Astrocyte of the hippocampus (primary cell): ENCODE data around the gene KLK5.
A peak's percentile ranks its signal among the peaks of the same experiment; 100 is the strongest.
"Not testable (repeated sequence)": the region's sequence is repeated elsewhere in the genome, so short reads cannot be mapped to it uniquely, and the experiment has no call there.

Experiments used
- DNase-seq: peaks from one replicate; pipeline ENCODE4 v3.0.0; 2011; ENCODE audit warnings: low read depth, low spot score

Gene KLK5

DNA sequence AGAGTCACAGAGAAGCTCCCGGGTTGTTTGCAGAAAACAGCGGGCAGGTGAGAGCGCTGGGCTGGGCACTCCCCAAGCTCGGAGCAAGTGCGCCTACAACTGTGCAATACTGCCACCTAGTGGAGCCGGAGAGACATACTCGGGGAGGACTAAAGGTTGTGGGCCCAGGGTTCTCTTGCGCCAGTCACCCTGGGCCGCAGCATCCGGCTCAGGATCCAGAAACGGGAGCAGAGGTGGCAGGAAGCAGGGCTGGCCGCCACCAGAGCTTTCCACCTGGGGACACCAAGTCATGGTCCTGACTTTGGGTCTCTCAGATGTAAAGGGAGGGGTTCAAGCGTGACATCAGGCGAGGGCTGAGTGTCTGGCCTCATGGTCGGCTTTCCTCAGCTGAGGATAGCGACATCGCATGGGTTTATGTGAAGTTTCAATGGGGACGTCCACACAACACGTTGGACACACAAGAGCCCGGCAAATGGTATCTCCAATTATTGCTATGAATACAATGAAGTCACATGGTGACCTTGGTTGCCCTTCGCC, 30.5 kb downstream of the KLK5 start:
- DNase-seq = peak; percentile 84

- DNase-seq = no peak
Observed at GRCh38 chr19:50921426-50922316, 31.2 kb downstream of the KLK5 start.

DNA sequence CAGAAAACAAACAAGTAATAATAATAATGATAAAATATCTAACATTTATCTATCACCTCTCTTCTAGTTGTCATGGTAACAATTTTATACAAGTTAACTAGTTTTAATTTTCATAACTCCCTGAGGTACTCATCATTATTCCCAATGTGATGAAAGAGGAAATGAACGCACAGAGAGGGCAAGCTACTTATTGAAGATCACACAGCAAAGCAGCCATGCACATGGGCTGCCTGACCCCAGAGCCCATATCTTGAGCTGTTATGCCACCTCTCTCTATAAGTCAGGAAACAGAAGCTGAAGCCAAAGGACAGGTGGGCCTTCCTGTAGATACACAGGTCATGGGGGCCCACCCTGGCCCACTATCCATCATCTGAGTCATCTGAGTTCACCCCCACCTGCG, 36.8 kb downstream of the KLK5 start:
- DNase-seq = no peak

DNA sequence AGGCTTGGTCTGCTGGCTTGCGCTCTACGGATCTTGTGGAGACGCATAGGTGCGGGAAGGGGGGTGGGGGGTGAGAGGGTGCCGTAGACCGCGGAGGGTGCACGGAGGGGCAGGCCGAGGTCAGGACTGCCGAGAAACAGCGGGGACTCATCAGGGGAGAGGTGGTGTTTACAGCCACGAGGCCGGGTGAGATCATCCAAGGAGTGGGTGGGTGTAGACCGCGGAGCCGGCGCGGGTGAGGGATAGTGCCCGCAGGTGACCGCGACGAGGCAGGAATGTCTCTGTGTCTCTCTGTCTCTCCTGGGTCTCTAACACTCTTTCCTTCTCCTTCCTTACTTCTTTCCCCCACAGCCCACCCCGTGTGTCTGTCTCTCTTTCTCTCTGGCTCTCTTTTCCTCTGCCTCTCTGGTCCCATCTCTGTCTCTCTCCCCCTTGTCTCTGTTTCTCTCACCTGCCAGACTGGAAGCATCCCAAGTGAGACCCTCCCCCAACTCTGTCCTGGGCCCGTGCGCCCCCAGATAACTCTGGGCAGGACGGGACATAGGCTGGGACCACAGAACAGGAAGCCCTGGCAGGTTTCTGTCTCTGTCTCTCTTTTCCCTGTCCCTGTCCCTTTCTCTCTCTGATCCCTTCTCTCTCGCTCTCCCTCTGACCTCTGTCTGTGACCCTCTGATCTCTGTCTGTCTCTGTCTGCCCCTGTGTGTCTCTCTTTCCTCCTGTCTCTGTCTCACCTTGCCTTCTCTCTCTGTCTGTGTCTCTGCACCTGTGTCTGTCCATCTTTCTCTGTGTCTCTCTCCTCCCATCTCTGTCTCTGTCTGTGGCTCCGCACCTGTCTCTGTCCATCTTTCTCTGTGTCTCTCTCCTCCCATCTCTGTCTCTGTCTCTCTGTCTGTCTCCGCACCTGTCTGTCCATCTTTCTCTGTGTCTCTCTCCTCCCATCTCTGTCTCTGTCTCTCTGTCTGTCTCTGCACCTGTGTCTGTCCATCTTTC, 39.8 kb downstream of the KLK5 start:
- peak; percentile 10 for DNase-seq

GRCh38 chr19:50912102-50912599, 40.7 kb downstream of the KLK5 start:
- DNase-seq = no peak

- no peak for DNase-seq
Observed at GRCh38 chr19:50911206-50912101, 41.4 kb downstream of the KLK5 start, which contains the start of gene KLK4. Gene KLK4 (minus strand): TSS chr19:50911395. CDS start chr19:50910738, 657 bp downstream.

GRCh38 chr19:50910722-50911121, 42.1 kb downstream of the KLK5 start:
- DNase-seq = no peak

DNA sequence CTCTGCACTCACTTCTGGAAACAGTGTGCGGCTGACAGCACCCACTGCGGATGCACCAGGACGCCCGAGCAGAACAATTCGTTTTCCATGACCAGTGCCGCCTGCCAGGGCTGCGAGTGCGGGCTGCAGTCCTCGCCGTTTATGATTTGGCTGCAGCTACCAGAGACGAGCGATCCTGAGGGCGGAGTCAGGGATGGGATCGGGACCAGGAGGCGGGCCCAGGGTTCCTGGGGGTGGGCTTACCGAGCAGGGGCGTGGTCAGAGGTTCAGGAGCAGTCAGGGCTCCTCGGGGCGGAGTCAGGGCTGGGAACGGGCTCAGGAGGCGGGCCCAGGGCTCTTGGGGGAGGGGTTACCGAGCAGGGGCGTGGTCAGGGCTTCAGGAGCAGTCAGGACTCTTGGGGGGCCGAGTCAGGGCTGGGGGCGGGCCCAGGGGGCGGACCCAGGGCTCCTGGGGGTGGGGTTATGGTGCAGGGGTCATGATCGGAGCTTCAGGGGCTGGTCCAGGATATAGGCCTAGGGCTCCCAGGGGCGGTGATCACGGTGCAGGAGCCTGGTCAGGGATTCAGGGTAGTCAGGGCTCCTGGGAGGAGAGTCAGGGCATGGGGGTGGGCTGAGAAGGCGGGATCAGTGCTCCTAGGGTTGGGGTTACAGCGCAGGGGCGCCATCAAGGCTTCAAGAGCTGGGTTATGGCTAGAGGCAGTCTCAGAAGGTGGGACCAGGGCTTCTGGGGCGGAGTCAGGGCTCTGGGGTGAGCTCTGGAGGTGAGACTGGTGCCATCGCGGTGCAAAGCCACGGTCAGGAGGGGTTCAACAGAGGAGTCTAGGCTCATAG, 43.4 kb downstream of the KLK5 start:
- no peak for DNase-seq

GRCh38 chr19:50908336-50908735, 44.5 kb downstream of the KLK5 start:
- no peak for DNase-seq

DNA sequence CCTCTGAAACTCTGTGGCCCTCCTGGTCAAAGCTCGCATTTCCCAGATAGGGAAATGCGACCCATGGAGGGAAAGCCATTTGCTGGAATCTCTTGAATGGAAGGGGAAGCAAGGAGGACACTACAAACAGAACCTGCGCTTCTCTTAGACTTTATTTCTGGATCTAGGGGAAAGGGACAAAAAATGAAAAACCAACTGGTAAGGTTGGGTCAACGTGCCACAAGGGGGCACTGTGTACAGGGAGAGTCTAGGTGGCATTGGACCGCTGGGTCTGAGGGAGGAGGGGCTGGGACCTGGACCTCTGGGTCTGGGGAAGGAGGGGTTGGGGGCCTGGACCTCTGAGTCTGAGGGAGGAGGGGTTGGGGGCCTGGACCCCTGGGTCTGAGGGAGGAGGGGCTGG, 46.6 kb downstream of the KLK5 start:
- no peak for DNase-seq

DNA sequence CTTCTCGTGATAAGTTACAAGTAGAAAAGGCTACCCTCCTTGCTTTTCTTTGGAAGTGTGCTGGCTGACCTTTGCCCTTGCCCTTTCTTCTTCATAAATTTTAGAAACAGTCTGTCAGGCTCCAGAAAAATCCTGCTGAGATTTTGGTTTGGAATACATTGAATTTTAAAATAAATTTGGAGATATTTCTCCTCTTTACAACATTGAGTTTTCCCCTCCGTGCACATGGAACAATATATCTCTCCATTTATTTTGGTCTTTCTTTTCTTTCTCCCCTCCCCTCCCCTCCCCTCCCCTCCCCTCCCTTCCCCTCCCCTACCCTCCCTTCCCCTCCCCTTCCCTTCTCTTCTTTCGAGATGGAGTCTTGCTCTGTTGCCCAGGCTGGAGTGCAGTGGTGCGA, 50.2 kb downstream of the KLK5 start:
- DNase-seq = no peak

- no peak for DNase-seq
Observed at GRCh38 chr19:50899569-50899968, 53.3 kb downstream of the KLK5 start.

DNA sequence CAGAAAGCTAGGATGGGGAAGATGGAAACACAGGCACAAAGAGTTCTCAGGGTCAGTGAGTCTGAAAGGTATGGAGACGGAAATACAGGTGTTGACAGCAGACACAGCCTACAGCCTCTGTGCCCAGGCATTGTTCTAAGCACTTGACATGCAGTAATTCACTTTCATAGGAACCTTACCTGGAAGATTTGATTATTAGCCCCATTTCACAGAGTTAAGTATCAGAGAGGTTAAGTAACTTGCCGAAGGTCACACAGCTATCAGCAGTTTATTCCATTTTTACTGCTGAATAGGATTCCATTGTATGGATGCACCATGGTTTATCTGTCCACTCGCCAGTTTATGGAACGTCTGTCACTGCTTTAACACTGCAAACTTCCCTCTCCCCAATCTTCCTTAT, 54.8 kb downstream of the KLK5 start:
- no peak for DNase-seq

GRCh38 chr19:50897612-50898011, 55.2 kb downstream of the KLK5 start:
- DNase-seq = no peak

- no peak for DNase-seq
Observed at GRCh38 chr19:50897191-50897607, 55.6 kb downstream of the KLK5 start.

DNA sequence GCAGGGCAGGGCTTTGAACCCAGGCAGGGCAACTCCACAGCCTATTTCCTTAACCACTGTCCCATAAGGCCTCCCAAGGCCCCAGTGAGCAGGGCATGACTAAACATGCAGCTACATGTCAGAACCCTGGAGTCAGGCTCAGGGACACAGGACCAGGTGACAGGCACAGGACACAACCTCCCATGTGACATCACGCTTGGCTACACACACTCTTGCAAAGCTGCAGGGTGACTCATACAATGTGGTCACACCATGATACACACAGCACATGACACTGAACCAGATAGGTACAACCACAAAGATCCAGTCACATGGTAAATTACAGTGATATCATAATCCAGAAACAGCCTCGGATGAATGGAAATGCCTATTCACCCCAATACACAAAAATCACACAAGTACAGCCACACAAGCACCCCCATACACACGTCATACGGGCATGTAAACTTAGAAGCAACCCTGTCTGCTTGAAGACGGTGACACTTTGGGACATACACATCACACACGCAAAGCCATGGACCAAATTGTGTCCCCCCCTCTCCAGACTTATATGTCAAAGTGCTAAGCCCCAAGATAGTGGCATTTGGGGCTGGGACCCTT, 56.1 kb downstream of the KLK5 start:
- DNase-seq = peak; percentile 25

DNA sequence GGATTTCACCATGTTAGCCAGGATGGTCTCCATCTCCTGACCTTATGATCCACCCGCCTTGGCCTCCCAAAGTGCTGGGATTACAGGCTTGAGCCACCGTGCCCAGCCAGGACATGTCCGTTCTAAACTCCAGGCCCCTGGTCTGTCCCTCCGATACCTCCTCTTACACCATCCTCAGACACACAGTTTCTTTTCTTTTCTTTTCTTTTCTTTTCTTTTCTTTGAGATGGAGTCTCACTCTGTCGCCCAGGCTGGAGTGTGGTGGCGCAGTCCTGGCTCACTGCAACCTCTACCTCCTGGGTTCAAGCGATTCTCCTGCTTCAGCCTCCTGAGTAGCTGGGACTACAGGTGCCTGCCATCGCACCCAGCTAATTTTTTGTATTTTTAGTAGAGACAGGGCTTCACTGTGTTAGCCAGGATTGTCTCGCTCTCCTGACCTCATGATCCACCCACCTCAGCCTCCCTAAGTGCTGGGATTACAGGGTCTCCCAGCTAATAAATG, 56.7 kb downstream of the KLK5 start:
- not testable (repeated sequence) for DNase-seq

DNA sequence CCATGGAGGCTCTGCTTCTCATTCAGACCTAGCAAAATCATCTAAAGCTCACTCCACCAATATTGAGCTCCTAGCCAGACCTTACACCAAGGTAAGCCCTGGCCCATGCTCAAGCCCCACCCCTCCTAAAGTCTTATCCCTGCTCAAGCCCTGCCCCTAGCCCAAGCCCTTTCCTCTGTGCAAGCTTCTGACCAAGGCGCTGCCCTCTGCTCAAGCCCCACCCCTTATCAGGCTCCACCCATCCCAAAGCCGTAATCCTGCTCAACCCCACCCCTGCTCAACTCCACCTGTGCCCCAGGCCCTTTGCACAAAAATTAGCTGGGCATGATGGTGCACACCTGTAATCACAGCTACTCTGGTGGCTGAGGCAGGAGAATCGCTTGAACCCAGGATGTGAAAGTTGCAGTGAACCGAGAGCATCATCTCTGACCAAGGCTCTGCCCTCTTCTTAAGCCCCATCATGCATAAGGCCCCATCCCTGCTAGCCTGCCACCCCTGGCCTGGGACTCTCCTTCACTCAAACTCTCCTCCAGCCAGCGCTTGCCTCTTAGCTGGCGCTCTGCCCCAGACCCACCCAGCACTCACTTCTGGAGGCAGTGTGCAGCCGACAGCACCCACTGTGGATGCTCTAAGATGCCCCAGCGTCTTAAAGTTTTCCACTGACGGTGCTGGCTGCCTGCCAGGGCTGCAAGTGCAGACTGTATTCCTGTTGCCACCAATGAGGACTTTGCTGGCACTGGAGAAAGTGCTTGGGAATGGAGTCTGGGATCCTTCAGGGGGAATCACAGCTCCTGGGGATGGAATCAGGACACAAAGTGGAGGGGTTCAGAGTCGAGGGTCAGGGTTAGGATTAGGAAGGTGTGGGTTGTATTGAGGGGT, 58.1 kb downstream of the KLK5 start:
- DNase-seq = no peak
